HG03342 (cell line): Measurements from ENCODE around the gene SMYD3.
"Not testable (repeated sequence)": the region's sequence is repeated elsewhere in the genome, so short reads cannot be mapped to it uniquely, and the experiment has no call there.

Experiments used
- ATAC-seq: cut with Tn5 transposase; IDR thresholded peaks from one replicate; pipeline ENCODE4 v1.9.1; 2021; ENCODE audit warnings: mild to moderate bottlenecking, moderate library complexity; ENCODE audit not compliant: unreplicated experiment

The SMYD3 gene

GRCh38 chr1:245972476-245972875 is 534.6 kb downstream of the SMYD3 start:
- no peak for ATAC-seq

- ATAC-seq = no peak
Measured at GRCh38 chr1:245971711-245972085, 535.4 kb downstream of the SMYD3 start.

GRCh38 chr1:245971076-245971710 is 535.9 kb downstream of the SMYD3 start:
- not testable (repeated sequence) for ATAC-seq

GRCh38 chr1:245969283-245969682 is 537.8 kb downstream of the SMYD3 start:
- no peak for ATAC-seq

GRCh38 chr1:245968775-245969174 is 538.3 kb downstream of the SMYD3 start:
- ATAC-seq = no peak

- ATAC-seq = no peak
Measured at GRCh38 chr1:245965398-245965797, 541.7 kb downstream of the SMYD3 start.

GRCh38 chr1:245963649-245964048 is 543.4 kb downstream of the SMYD3 start:
- ATAC-seq = no peak

- ATAC-seq = no peak
Measured at GRCh38 chr1:245962453-245962852, 544.6 kb downstream of the SMYD3 start.

GRCh38 chr1:245961137-245961540 is 545.9 kb downstream of the SMYD3 start:
- no peak for ATAC-seq

GRCh38 chr1:245960171-245960570 is 546.9 kb downstream of the SMYD3 start:
- ATAC-seq = no peak

- ATAC-seq = no peak
Measured at GRCh38 chr1:245958016-245958415, 549.1 kb downstream of the SMYD3 start.

- no peak for ATAC-seq
Measured at GRCh38 chr1:245957427-245957826, 549.7 kb downstream of the SMYD3 start.

- no peak for ATAC-seq
Measured at GRCh38 chr1:245956225-245956624, 550.9 kb downstream of the SMYD3 start.

GRCh38 chr1:245953876-245954660 is 553.0 kb downstream of the SMYD3 start:
- ATAC-seq = peak; percentile 50

- no peak for ATAC-seq
Measured at GRCh38 chr1:245952383-245953026, 554.6 kb downstream of the SMYD3 start.

GRCh38 chr1:245948786-245949185 is 558.3 kb downstream of the SMYD3 start:
- no peak for ATAC-seq

- no peak for ATAC-seq
Measured at GRCh38 chr1:245946905-245947304, 560.2 kb downstream of the SMYD3 start.

- not testable (repeated sequence) for ATAC-seq
Measured at GRCh38 chr1:245945136-245945535, 561.9 kb downstream of the SMYD3 start.

- no peak for ATAC-seq
Measured at GRCh38 chr1:245942856-245943255, 564.2 kb downstream of the SMYD3 start.

- ATAC-seq = not testable (repeated sequence)
Measured at GRCh38 chr1:245941771-245942170, 565.3 kb downstream of the SMYD3 start.

- no peak for ATAC-seq
Measured at GRCh38 chr1:245939756-245940345, 567.2 kb downstream of the SMYD3 start.

- ATAC-seq = no peak
Measured at GRCh38 chr1:245938046-245938435, 569.0 kb downstream of the SMYD3 start.
